HG02571 (cell line): ENCODE data around the gene ACOXL.

Experiments
- ATAC-seq: cut with Tn5 transposase; IDR thresholded peaks from one replicate; pipeline ENCODE4 v1.9.1; 2021; ENCODE audit warnings: mild to moderate bottlenecking, moderate library complexity; ENCODE audit not compliant: unreplicated experiment

Gene ACOXL

GRCh38 chr2:110718382-110718781 is 14.0 kb upstream of the ACOXL start:
- no peak for ATAC-seq

DNA sequence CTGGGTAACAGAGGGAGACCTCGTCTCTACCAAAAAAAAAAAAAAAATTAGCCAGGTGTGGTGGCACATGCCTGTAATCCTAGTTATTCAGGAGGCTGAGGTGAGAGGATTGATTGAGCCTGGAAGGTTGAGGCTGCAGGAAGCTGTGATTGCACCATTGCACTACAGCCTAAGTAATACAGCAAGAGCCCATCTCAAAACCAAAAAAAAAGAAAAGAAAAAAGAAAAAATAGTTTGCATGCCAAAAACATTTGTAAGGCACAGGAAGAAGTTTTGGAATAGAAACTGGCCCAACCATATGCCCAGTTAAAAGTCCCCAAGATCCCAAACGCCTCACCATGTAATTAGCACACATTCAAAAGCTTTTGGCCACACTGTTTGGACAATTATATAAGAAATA is 13.4 kb upstream of the ACOXL start:
- ATAC-seq = no peak

- ATAC-seq = no peak
Observed at GRCh38 chr2:110720547-110720946, 11.8 kb upstream of the ACOXL start.

DNA sequence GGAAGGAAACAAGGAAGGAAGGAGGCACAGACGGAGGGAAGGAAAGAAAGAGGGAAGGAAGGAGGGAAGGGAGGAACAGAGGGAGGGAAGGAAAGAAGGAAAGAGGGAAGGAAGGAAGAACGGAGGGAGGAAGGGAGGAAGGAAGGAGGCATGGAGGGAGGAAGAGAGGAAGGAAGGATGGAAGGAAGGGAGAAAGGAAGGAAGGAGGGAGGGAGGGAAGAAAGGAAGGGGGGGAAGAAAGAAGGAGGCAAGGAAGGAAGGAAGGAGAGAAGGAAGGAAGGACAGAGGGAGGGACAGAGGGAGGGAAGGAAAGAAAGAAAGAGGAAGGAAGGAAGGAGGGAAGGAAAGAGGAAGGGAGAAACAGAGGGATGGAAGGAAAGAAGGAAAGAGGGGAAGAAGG is 7.6 kb upstream of the ACOXL start:
- ATAC-seq = no peak

GRCh38 chr2:110725370-110725769 is 7.0 kb upstream of the ACOXL start:
- ATAC-seq = no peak

DNA sequence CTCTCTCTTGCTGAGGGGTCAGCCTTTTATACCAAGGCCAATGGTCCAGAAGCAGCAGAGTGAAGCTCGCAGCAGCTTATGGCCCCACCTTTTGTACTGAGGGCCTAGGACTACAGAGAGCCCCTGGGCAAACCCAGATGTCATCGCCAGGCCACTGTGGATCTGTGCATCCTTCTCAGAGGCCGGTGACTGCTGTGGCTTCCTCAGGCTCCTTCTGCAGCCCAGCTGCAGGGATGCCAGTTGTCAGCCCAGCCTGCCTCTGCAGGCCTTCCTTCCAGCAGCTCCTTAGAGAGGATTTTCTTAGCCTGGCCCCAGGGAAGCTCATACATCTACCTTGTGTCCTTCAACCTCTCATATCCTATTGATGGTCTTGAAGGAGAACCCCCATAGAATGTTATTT is 6.5 kb upstream of the ACOXL start:
- ATAC-seq = no peak

GRCh38 chr2:110726285-110726684 is 6.1 kb upstream of the ACOXL start:
- no peak for ATAC-seq

DNA sequence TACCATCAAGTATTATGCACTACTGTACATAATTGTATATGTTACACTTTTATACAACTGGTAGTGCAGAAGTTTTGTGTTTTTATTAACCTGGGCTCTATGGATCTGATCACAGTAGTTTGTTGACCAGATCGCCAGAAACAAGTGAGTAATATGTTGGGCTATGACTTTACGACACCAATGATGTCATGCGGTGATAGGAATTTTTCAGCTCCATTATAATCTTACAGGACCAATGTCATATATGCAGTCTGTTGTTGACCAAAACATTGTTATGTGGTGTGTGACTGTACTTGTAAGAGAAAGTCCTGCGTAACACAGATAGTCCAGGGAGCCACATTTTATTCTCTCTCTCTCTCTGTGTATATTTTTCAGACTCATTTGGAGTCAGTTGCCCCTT is 4.5 kb upstream of the ACOXL start:
- no peak for ATAC-seq

GRCh38 chr2:110729106-110729505 is 3.3 kb upstream of the ACOXL start:
- no peak for ATAC-seq

DNA sequence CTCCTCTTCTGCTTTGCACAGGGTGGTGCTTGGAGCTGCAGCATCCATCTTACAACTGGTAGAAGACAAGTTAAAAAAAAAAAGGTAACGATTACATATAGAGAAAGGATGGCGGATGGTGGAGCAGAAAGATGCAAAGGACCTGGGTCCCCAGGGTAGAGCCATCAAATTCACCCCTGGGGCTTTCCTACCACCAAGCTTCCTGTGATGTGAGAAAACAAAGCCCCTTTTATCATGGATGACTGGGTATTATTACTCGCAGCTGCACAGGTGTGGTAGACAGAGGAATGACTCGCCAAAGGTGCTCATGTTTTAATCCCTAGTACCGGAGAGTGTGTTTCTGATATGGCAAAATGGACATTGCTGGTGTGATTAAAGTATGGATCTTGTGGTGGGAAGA is 1.3 kb upstream of the ACOXL start:
- ATAC-seq = no peak

GRCh38 chr2:110735366-110735765 is 3.0 kb downstream of the ACOXL start:
- no peak for ATAC-seq

GRCh38 chr2:110737783-110738182 is 5.4 kb downstream of the ACOXL start:
- ATAC-seq = no peak

GRCh38 chr2:110740747-110741349 is 8.5 kb downstream of the ACOXL start:
- ATAC-seq = no peak

GRCh38 chr2:110741491-110741980 is 9.2 kb downstream of the ACOXL start:
- no peak for ATAC-seq

DNA sequence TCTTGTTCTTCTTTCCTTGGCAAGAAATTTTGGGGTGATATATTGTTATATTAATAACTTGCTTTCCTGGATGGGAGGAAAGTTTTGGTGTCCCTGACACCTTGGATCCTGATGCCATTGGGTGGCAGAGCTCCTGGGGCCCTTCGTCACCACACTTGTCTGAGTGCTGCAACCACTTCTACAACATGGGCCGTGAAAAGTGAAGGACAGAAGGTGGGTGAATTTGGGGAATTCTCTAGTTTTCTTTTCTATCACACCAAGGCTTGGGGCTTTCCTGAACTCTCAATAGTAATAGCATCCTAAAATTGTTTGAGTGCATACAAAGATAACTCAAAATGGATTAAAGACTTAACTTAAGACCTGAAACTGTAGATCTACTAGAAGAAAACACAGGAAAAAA is 10.0 kb downstream of the ACOXL start:
- no peak for ATAC-seq

DNA sequence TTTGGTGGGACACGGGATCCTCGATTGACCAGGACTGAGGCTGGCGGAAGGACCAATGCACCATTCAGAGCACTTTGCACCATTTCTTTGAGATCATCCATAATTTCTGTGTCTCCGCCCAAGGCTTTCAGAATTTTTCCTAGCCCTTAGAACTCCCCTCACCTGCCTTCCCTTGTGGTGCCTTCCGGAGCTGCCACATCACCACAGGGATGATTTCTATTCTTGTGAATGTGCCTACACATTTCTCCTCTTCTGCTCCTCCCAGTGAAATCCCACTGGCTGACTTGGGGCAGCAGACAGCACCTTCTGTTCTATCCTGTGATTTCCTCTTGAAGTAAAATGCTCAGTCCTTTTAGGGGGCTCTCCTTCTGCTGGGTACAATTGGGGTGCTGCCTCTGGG is 11.2 kb downstream of the ACOXL start:
- no peak for ATAC-seq

- no peak for ATAC-seq
Observed at GRCh38 chr2:110744429-110744828, 12.1 kb downstream of the ACOXL start.

GRCh38 chr2:110745048-110745447 is 12.7 kb downstream of the ACOXL start:
- ATAC-seq = no peak

DNA sequence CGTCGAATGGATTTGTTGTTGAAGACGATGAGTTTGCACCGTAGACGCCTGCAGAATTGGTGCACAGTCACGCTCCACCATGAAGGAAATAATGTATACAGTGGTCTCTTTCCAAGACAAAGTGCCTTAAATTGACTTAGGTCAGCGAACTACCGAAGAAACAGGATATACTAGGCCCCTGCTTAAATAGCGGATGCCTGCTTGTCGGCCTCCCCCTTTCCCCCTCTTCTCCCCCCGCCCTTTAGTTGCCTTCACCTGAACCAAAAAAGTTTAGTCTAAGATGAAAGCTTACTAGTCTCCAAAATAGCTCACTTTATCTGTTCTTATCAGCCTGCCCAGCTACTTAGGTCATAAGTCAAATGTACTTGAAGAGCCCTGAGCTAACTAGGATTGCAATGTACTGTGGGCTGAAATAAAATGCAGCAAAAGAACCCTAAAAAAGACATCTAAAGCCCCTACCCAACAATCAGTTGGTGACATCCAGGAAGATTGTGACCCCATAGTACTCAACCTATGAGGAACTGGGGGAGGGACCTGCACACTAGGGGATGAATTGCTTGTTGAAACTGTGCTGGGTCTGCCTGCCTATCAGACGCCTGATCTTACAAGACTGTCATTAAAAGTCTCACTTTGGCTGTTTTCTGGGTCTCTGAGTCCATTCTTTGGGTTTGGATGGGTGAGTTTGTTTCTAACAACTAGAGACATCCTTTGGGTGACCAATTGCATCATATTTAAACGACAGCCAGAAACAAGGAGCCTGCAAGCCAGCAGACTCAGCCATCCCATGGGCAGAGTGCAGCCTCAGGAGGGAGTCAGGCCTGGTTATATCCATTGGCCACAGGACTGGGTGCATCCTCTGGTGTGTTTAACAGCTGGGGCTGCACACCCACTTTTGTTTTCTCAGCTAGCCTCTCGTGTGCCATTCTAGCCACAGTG is 14.5 kb downstream of the ACOXL start:
- ATAC-seq = no peak

- ATAC-seq = no peak
Observed at GRCh38 chr2:110747522-110748488, 15.4 kb downstream of the ACOXL start.

DNA sequence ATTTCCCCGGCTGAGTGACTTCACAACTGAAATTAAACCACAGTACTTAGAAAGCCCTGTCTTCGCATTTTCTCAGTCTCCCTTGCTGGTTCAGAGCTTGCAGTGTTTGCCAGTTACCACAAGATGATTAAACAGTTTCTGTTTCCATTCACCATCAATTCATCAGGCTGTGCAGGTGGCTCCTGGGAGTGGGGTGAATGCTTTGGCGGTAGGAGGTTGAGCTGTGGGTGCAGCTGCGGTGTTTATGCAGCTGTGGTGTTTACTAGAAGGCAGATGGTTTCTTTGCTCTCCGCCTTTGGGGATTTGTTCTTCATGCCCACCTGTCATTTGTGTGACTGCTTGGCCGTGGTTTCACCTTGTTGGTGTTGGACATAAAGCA is 16.1 kb downstream of the ACOXL start:
- peak; percentile 93 for ATAC-seq
